ENCODE data around the gene ZHX3. TPM values are rescaled to one million over a fixed set of nuclear protein-coding genes. Genes with fewer than 3 reads are reported as not detected.
A peak's percentile ranks its signal among the peaks of the same experiment; 100 is the strongest.

The ZHX3 gene
- total and polyA plus RNA-seq, 2 of the 13 experiments (the other 11 are each of a cell fraction or from before 2014, with no cell fraction given), result 8.4 to 11.7 TPM

GRCh38 chr20:41365777-41366545 is 48.4 kb upstream of the ZHX3 start:
- Histone ChIP-seq H3K9ac (ENCODE audit: insufficient read depth, low read depth, low read length) (no peak overlapping the region), H3K9me3 (ENCODE audit: low read length) (no peaks in the 10 kb centered on the region), H3K27me3 (ENCODE audit: control insufficient read depth in 1 of 2, insufficient read depth in 2 of 2, low read length in 2 of 2) (peaks cover 27 to 45% of the 10 kb centered on the region in 2 experiments), H3K36me3 (replicated peaks in 1 of 2; ENCODE audit: control insufficient read depth in 1 of 2, insufficient read depth in 2 of 2, low read length in 2 of 2) (no peaks in the 10 kb centered on the region), H3K4me1 (ENCODE audit: insufficient read depth, low read length) (peaks cover 14% of the 10 kb centered on the region), H3K4me2 (ENCODE audit: low read depth, low read length) (peak overlapping the region; percentile 80), H3K27ac (ENCODE audit: extremely low read length, insufficient read depth, low read length) (no peak overlapping the region), H4K20me1 (ENCODE audit: insufficient read depth, low read length) (no peaks in the 10 kb centered on the region), H2AFZ (ENCODE audit: low read length) (no peak overlapping the region), H3K4me3 (replicated peaks in 1 of 3; ENCODE audit: insufficient read depth in 1 of 3, low read depth in 2 of 3, low read length in 3 of 3) (peak overlapping the region; percentile 13 to 66 (median 29); a peak in 4 of 6 replicates), H3K79me2 (ENCODE audit: insufficient read depth, low read length) (no peaks in the 10 kb centered on the region)
- no TSS peak for BruUV-seq (replicated peaks)
- intact Hi-C loops (cut with micrococcal nuclease; ENCODE audit: unreplicated experiment), result no loop called here
- FAIRE-seq, result no peak
- no peak for DNase-seq (ENCODE audit: low spot score)
- CTCF ChIA-PET (ENCODE audit: low intra/inter-chr PET ratio, low total read pairs), result no interaction called here
- in situ Hi-C loops (cut with HindIII; ENCODE audit: extremely low pct_ligation_motif_present, low pct_unique_long_range_greater_than_20kb), result no loop called here
- 20% methylated on average over 48 of the region's 76 CpGs for WGBS (ENCODE audit: low lambda C conversion rate)
- POLR2A ChIA-PET, result no interaction called here
- ATAC-seq, result peak; percentile 12
- TF ChIP-seq NFYB (CRISPR knock-in tag; IDR thresholded peaks at IDR 0.05) (no peak), ZNF18 (CRISPR knock-in tag; IDR thresholded peaks at IDR 0.05; ENCODE audit: insufficient replicate concordance) (no peak), PAF1 (CRISPR knock-in tag; IDR thresholded peaks at IDR 0.05) (no peak), CHCHD3 (CRISPR knock-in tag; IDR thresholded peaks at IDR 0.05) (0 out of 2 replicates have a peak, but pooled peaks have one; percentile 65), CTCF (CRISPR knock-in tag; IDR thresholded peaks at IDR 0.05) (no peak), BORCS8-MEF2B (CRISPR knock-in tag; IDR thresholded peaks at IDR 0.05) (no peak), ZNF792 (CRISPR knock-in tag; IDR thresholded peaks at IDR 0.05) (no peak), POGK (CRISPR knock-in tag; conservative IDR thresholded peaks at IDR 0.05) (peak; percentile 40), ZSCAN22 (CRISPR knock-in tag; IDR thresholded peaks at IDR 0.05) (no peak), ZNF773 (CRISPR knock-in tag; IDR thresholded peaks at IDR 0.05; ENCODE audit: borderline replicate concordance) (0 out of 2 replicates have a peak, but pooled peaks have one; percentile 12), HIVEP1 (CRISPR knock-in tag; IDR thresholded peaks at IDR 0.05) (no peak), AHR (CRISPR knock-in tag; IDR thresholded peaks at IDR 0.05) (no peak), ZNF503 (CRISPR knock-in tag; IDR thresholded peaks at IDR 0.05) (no peak), ZNF576 (CRISPR knock-in tag; IDR thresholded peaks at IDR 0.05) (no peak), KDM3A (CRISPR knock-in tag; IDR thresholded peaks at IDR 0.05; ENCODE audit: low read depth) (no peak)
